SJSA1 (cell line): ENCODE measurements around the gene SERPINA1. TPM values are rescaled to one million over a fixed set of nuclear protein-coding genes. Genes with fewer than 3 reads are reported as not detected.

Experiments
- DNase-seq, 2 experiments: peaks; one replicate each; pipeline ENCODE4 v3.0.0-alpha.2; 2015 to 2020; ENCODE audit warnings: low spot score in 2 of 2, low read depth in 1 of 2
- H3K27ac ChIP-seq: fragments of 250-450 bp; sonication (Bioruptor Pico); 2 replicates; pipeline ENCODE4 v1.5.1; 2020; ENCODE audit warnings: mild to moderate bottlenecking, moderate library complexity
- H3K27me3 ChIP-seq: fragments of 250-450 bp; sonication (Bioruptor Pico); replicated peaks from 2 replicates; pipeline ENCODE4 v1.5.1; 2020; ENCODE audit warnings: mild to moderate bottlenecking, moderate library complexity
- H3K36me3 ChIP-seq: fragments of 250-450 bp; sonication (Bioruptor Pico); 2 replicates; pipeline ENCODE4 v1.5.1; 2020; ENCODE audit warnings: mild to moderate bottlenecking
- H3K4me1 ChIP-seq: fragments of 250-450 bp; sonication (Bioruptor Pico); replicated peaks from 2 replicates; pipeline ENCODE4 v1.6.1; 2021; ENCODE audit warnings: mild to moderate bottlenecking
- H3K4me3 ChIP-seq: fragments of 250-450 bp; sonication (Bioruptor Pico); 2 replicates; pipeline ENCODE4 v1.5.1; 2020; ENCODE audit warnings: mild to moderate bottlenecking
- H3K9me3 ChIP-seq: fragments of 250-450 bp; sonication (Bioruptor Pico); replicated peaks from 2 replicates; pipeline ENCODE4 v1.5.1; 2020; ENCODE audit warnings: mild to moderate bottlenecking
- total RNA-seq: library from RNA; depleted of rRNA; stranded (reverse); fragments of >200 nt; shearing (Covaris generic); gene quantifications from 2 replicates; pipeline ENCODE4 v1.2.3, GENCODE V29; 2014; rRNA removed

Gene SERPINA1
- total RNA-seq, 1 experiment from 2014 or later: 6.9 TPM

- no peaks in the 10 kb centered on the region for H3K9me3 ChIP-seq
- H3K36me3 ChIP-seq: no peaks in the 10 kb centered on the region
- H3K4me1 ChIP-seq: no peaks in the 10 kb centered on the region
- no peak overlapping the region for H3K4me3 ChIP-seq
- H3K27me3 ChIP-seq: no peaks in the 10 kb centered on the region
- DNase-seq: no peak
- H3K27ac ChIP-seq: no peak overlapping the region
These were observed 56.9 kb downstream of the SERPINA1 start for GRCh38 chr14:94331462-94331861.

DNA sequence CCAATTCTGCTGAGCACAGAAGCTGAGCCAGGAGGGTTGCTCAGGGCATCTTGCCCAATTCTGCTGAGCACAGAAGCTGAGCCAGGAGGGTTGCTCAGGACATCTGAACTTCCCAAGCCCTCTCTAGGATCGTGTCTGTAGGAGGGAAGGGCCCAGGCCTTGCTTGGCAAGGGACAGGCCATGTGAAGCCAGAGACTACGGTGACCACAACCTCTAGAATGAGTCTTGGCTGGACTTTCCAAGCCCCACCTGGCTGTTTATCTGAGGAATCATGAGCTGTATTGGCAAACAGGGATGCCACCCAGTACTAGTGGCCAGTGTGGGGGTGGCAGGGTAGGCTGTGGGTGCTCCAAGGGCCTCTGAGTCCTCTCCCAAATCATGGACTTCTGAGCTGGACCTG is 57.5 kb downstream of the SERPINA1 start:
- Histone ChIP-seq H3K27me3 (no peaks in the 10 kb centered on the region), H3K9me3 (no peaks in the 10 kb centered on the region), H3K27ac (no peak overlapping the region), H3K36me3 (no peaks in the 10 kb centered on the region), H3K4me3 (no peak overlapping the region), H3K4me1 (no peaks in the 10 kb centered on the region)
- no peak for DNase-seq

DNA sequence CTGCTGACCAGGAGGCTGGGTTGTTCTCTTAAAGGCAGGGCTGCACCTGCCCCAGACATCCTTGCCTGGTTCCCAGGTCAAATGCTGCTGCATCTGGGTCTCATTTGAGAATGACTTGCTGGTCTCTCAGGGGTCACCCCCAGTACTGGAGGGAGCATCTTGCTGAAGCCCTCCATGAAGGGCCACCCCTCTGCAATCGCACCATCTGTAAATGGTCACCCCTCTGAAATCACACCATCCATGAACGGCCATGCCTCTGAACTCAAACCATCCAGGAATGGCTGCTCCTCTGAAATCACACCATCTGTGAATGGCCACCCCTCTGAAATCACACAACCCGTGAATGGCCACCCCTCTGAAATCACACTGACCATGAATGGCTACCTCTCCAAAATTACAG is 58.0 kb downstream of the SERPINA1 start:
- no peaks in the 10 kb centered on the region for H3K36me3 ChIP-seq
- H3K4me1 ChIP-seq: no peaks in the 10 kb centered on the region
- no peaks in the 10 kb centered on the region for H3K9me3 ChIP-seq
- H3K27me3 ChIP-seq: no peaks in the 10 kb centered on the region
- no peak overlapping the region for H3K4me3 ChIP-seq
- no peak overlapping the region for H3K27ac ChIP-seq
- DNase-seq: no peak

GRCh38 chr14:94329857-94330256 is 58.5 kb downstream of the SERPINA1 start:
- Histone ChIP-seq H3K4me1 (no peaks in the 10 kb centered on the region), H3K27me3 (no peaks in the 10 kb centered on the region), H3K9me3 (no peaks in the 10 kb centered on the region), H3K36me3 (no peaks in the 10 kb centered on the region), H3K4me3 (no peak overlapping the region), H3K27ac (no peak overlapping the region)
- no peak for DNase-seq

DNA sequence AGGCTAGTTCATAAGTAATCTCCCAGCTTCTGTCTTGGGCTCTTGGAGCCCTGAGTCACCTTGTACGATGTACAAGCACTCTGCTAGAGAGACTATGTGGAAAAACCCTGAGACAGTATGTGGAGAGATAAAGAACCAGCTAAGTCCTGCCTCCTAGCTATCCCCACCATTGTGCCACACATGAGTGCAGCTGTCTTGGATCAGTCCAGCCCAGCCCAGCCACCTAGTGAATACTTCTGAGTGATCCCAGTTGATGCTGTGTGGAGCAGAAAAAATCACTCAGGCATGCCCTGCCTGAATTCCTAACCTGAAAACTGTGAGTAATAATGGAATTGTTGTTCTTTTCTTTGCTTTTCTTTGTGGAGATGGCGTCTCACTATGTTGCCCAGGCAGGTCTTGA is 60.2 kb downstream of the SERPINA1 start:
- Histone ChIP-seq H3K27me3 (no peaks in the 10 kb centered on the region), H3K4me3 (no peak overlapping the region), H3K36me3 (no peaks in the 10 kb centered on the region), H3K9me3 (no peaks in the 10 kb centered on the region), H3K27ac (no peak overlapping the region), H3K4me1 (no peaks in the 10 kb centered on the region)
- DNase-seq: no peak

Other genes starting within 250 kb of the SERPINA1 start
- gene PPP4R4, start 214.3 kb downstream of the SERPINA1 start, total RNA-seq: 0.50 and 1.00 TPM in 2 replicates
- gene SERPINA10, start 95.3 kb downstream of the SERPINA1 start, total RNA-seq: not detected in 2 replicates
- gene SERPINA6, start 65.3 kb downstream of the SERPINA1 start, total RNA-seq: not detected in 2 replicates
- not detected in 2 replicates for gene SERPINA2, start 21.9 kb downstream of the SERPINA1 start, total RNA-seq
- gene SERPINA11, start 64.2 kb upstream of the SERPINA1 start, total RNA-seq: not detected in 2 replicates
- gene SERPINA9, start 87.6 kb upstream of the SERPINA1 start, total RNA-seq: not detected in 2 replicates
- not detected in 2 replicates for gene SERPINA12, start 120.9 kb upstream of the SERPINA1 start, total RNA-seq
- not detected in 2 replicates for gene SERPINA4, start 172.8 kb upstream of the SERPINA1 start, total RNA-seq
- 0.42 TPM in 1 of 2 replicates, not detected in the other for gene SERPINA5, start 192.8 kb upstream of the SERPINA1 start, total RNA-seq
- 0.13 and 0.95 TPM in 2 replicates for gene SERPINA3, start 223.8 kb upstream of the SERPINA1 start, total RNA-seq